Ishikawa (cell line): ENCODE data around the gene SLC22A31.

Source experiments
- CEBPB ChIP-seq: IDR thresholded peaks from 2 replicates; pipeline ENCODE4 v1.6.1; 2012
- CREB1 ChIP-seq: IDR thresholded peaks from 2 replicates; pipeline ENCODE4 v1.6.1; 2012; ENCODE audit warnings: low read depth
- EGR1 ChIP-seq: IDR thresholded peaks from 2 replicates; pipeline ENCODE4 v1.6.1; 2012
- EP300 ChIP-seq: IDR thresholded peaks from 2 replicates; pipeline ENCODE4 v1.6.1; 2012; ENCODE audit warnings: borderline replicate concordance
- FOXM1 ChIP-seq: IDR thresholded peaks from 2 replicates; pipeline ENCODE4 v1.6.1; 2012; ENCODE audit warnings: low read depth, borderline replicate concordance
- MAX ChIP-seq: IDR thresholded peaks from 2 replicates; pipeline ENCODE4 v1.6.1; 2012
- NFIC ChIP-seq: IDR thresholded peaks from 2 replicates; pipeline ENCODE4 v1.6.1; 2012
- RAD21 ChIP-seq: IDR thresholded peaks from 2 replicates; pipeline ENCODE4 v1.6.1; 2012; ENCODE audit warnings: low read depth
- REST ChIP-seq: IDR thresholded peaks from 2 replicates; pipeline ENCODE4 v1.6.1; 2012; ENCODE audit warnings: low read depth, mild to moderate bottlenecking
- TAF1 ChIP-seq: IDR thresholded peaks from 2 replicates; pipeline ENCODE4 v1.6.1; 2012; ENCODE audit warnings: low read depth, mild to moderate bottlenecking
- TCF12 ChIP-seq: IDR thresholded peaks from 2 replicates; pipeline ENCODE4 v1.6.1; 2012; ENCODE audit warnings: low read depth
- TEAD4 ChIP-seq: IDR thresholded peaks from 2 replicates; pipeline ENCODE4 v1.6.1; 2012
- USF1 ChIP-seq: IDR thresholded peaks from 2 replicates; pipeline ENCODE4 v1.6.1; 2012
- YY1 ChIP-seq: IDR thresholded peaks from 2 replicates; pipeline ENCODE4 v1.6.1; 2012; ENCODE audit warnings: low read depth
- ZBTB7A ChIP-seq: IDR thresholded peaks from 2 replicates; pipeline ENCODE4 v1.6.1; 2012; ENCODE audit warnings: low read depth

The SLC22A31 gene

GRCh38 chr16:89217388-89218191 lies 17.3 kb upstream of the SLC22A31 start, which contains the start of gene ZNF778:
TSS of gene ZNF778 (plus strand) at chr16:89217703. CDS start at chr16:89221128, 3,425 bp downstream.
- TF ChIP-seq NFIC (no peak), CREB1 (peak; percentile 77), TAF1 (peak; percentile 80), EP300 (no peak), CEBPB (no peak), YY1 (peak; percentile 61), MAX (peak; percentile 67; the same call in 1 of the 2 replicates), RAD21 (no peak), TCF12 (no peak; the same call in 1 of the 2 replicates), USF1 (0 out of 2 replicates have a peak, but pooled peaks have one; percentile 18)

- TF ChIP-seq TAF1 (no peak), TEAD4 (no peak), YY1 (no peak), EP300 (no peak), FOXM1 (no peak), USF1 (no peak), NFIC (no peak), CEBPB (no peak), RAD21 (no peak), EGR1 (no peak), TCF12 (no peak), CREB1 (no peak)
These were observed 16.7 kb upstream of the SLC22A31 start for GRCh38 chr16:89217138-89217387.

GRCh38 chr16:89216315-89217137 lies 16.2 kb upstream of the SLC22A31 start:
- TF ChIP-seq EGR1 = no peak
- no peak for TF ChIP-seq NFIC
- peak; percentile 89 for TF ChIP-seq MAX
- peak; percentile 93 for TF ChIP-seq USF1
- TF ChIP-seq RAD21 = peak; percentile 90
- no peak for TF ChIP-seq YY1

- TF ChIP-seq RAD21 (no peak), YY1 (no peak), TAF1 (no peak), REST (no peak)
These were observed 10.7 kb upstream of the SLC22A31 start for GRCh38 chr16:89210904-89211515.

GRCh38 chr16:89210165-89210903 lies 10.0 kb upstream of the SLC22A31 start:
- TF ChIP-seq USF1 = no peak
- TF ChIP-seq NFIC = no peak
- TF ChIP-seq CREB1 = no peak
- no peak for TF ChIP-seq FOXM1
- TF ChIP-seq CEBPB = no peak
- TF ChIP-seq TCF12 = no peak
- no peak for TF ChIP-seq REST
- TF ChIP-seq MAX = no peak
- TF ChIP-seq YY1 = no peak
- TF ChIP-seq RAD21 = no peak
- TF ChIP-seq ZBTB7A = no peak
- TF ChIP-seq EP300 = no peak
- no peak for TF ChIP-seq TEAD4
- no peak for TF ChIP-seq TAF1
- no peak for TF ChIP-seq EGR1
